B cell (primary cell): ENCODE results near the gene LYPD8. TPM values are rescaled to one million over a fixed set of nuclear protein-coding genes. Genes with fewer than 3 reads are reported as not detected.

Experiments
- ATAC-seq: fragments of 200-7000 bp; cut with Tn5 transposase; one replicate; pipeline ENCODE4 v1.10.0; 2021; ENCODE audit warnings: low read depth, mild to moderate bottlenecking, moderate number of reproducible peaks, moderate library complexity
- CTCF ChIA-PET: fragments of 350-600 bp; sonication (Branson Sonifier 250); formaldehyde crosslinking; loops from one replicate; lab custom pipeline; 2021; ENCODE audit warnings: antibody characterized with exemption, inconsistent platforms; lab: Charles Lee
- POLR2A ChIA-PET: fragments of 350-600 bp; sonication (Branson Sonifier 250); formaldehyde crosslinking; loops from one replicate; lab custom pipeline; 2021; ENCODE audit warnings: antibody characterized with exemption; lab: Charles Lee
- DNase-seq: peaks from one replicate; pipeline ENCODE4 v3.0.0; 2013
- H2AFZ ChIP-seq: 2 replicates; pipeline ENCODE4 v1.6.1; 2012; ENCODE audit warnings: mild to moderate bottlenecking, low read depth, low read length; ENCODE audit not compliant: insufficient read depth, poor library complexity, severe bottlenecking
- H3K27ac ChIP-seq, 2 donors: 1 replicate in 1 of 2; 2 replicates in 1 of 2; pipeline ENCODE4 v1.5.1; 2012 to 2013; ENCODE audit warnings: low read length in 2 of 2, mild to moderate bottlenecking in 2 of 2, moderate library complexity in 1 of 2
- H3K27me3 ChIP-seq, 4 experiments: fragments of 200-600 bp in 1 of 4; sonication (generic) in 1 of 4; replicated peaks in 1 of 4; 1 replicate in 2 of 4; 2 replicates in 2 of 4; pipeline versions ENCODE4 v1.6.1 to v1.7.0; 2013 to 2016; ENCODE audit warnings: low read length in 3 of 4, mild to moderate bottlenecking in 2 of 4, mixed read lengths in 1 of 4, moderate library complexity in 1 of 4; ENCODE audit not compliant: insufficient read depth in 4 of 4, control insufficient read depth in 3 of 4; ENCODE audit errors: control extremely low read depth in 1 of 4
- H3K36me3 ChIP-seq, 2 experiments: replicated peaks in 1 of 2; 1 replicate in 1 of 2; 2 replicates in 1 of 2; pipeline versions ENCODE4 v1.6.1 to v1.7.1; 2013; ENCODE audit warnings: low read length in 1 of 2; ENCODE audit not compliant: insufficient read depth in 2 of 2, control insufficient read depth in 1 of 2; ENCODE audit errors: control extremely low read depth in 1 of 2, extremely low read depth in 1 of 2
- H3K4me1 ChIP-seq, 2 donors: fragments of 200-600 bp in 1 of 2; sonication (generic) in 1 of 2; 1 replicate in 1 of 2; 2 replicates in 1 of 2; pipeline versions ENCODE4 v1.5.1 to v1.6.1; 2013 to 2017; ENCODE audit warnings: low read length in 2 of 2; ENCODE audit not compliant: control insufficient read depth in 2 of 2, insufficient read depth in 2 of 2
- H3K4me2 ChIP-seq: replicated peaks from 2 replicates; pipeline ENCODE3; 2012; ENCODE audit warnings: mild to moderate bottlenecking, low read depth, low read length; ENCODE audit not compliant: poor library complexity, severe bottlenecking
- H3K4me3 ChIP-seq, 5 experiments: fragments of 200-600 bp in 1 of 5; sonication (generic) in 1 of 5; 1 replicate in 3 of 5; 2 replicates in 2 of 5; pipeline versions ENCODE4 v1.5.1 to v1.7.0; 2011 to 2016; ENCODE audit warnings: low read length in 4 of 5, mild to moderate bottlenecking in 4 of 5, low read depth in 2 of 5, control low read depth in 1 of 5, moderate library complexity in 1 of 5; ENCODE audit not compliant: insufficient read depth in 1 of 5; ENCODE audit errors: control extremely low read depth in 1 of 5, extremely low read depth in 1 of 5
- H3K79me2 ChIP-seq: fragments of 200-600 bp; sonication (generic); one replicate; pipeline ENCODE4 v1.6.0; 2016; ENCODE audit warnings: low read length; ENCODE audit not compliant: control insufficient read depth, insufficient read depth
- H3K9ac ChIP-seq: fragments of 200-600 bp; sonication (generic); 2 replicates; pipeline ENCODE4 v1.6.1; 2017; ENCODE audit warnings: mild to moderate bottlenecking, low read length, moderate library complexity
- H3K9me3 ChIP-seq, 3 donors: one replicate each; pipeline versions ENCODE4 v1.6.1 to v1.7.1; 2013; ENCODE audit warnings: low read length in 2 of 3; ENCODE audit not compliant: control insufficient read depth in 2 of 3, insufficient read depth in 1 of 3; ENCODE audit errors: control extremely low read depth in 1 of 3
- H4K20me1 ChIP-seq: 2 replicates; pipeline ENCODE4 v1.6.0; 2012; ENCODE audit warnings: mild to moderate bottlenecking, low read length; ENCODE audit not compliant: insufficient read depth, control insufficient read depth, poor library complexity, severe bottlenecking
- H3K27ac Mint-ChIP-seq: one replicate; pipeline ENCODE4 v1.8.0; 2021; ENCODE audit warnings: mixed read lengths
- H3K27me3 Mint-ChIP-seq: one replicate; pipeline ENCODE4 v1.8.0; 2021; ENCODE audit warnings: mixed read lengths
- H3K4me1 Mint-ChIP-seq: one replicate; pipeline ENCODE4 v1.8.0; 2021; ENCODE audit warnings: mixed read lengths
- H3K4me3 Mint-ChIP-seq: one replicate; pipeline ENCODE4 v1.8.0; 2021; ENCODE audit warnings: mixed read lengths
- H3K9me3 Mint-ChIP-seq: one replicate; pipeline ENCODE4 v1.8.0; 2022; ENCODE audit warnings: mixed read lengths; ENCODE audit not compliant: insufficient read depth
- EZH2 ChIP-seq: IDR thresholded peaks from 2 replicates; pipeline ENCODE4 v1.6.1; 2012; ENCODE audit warnings: borderline replicate concordance, low read depth, mild to moderate bottlenecking, moderate library complexity, low read length; ENCODE audit not compliant: insufficient read depth, poor library complexity, severe bottlenecking
- WGBS: methylation state at CpG from one replicate; pipeline ENCODE4 v1.1.5; 2013; ENCODE audit warnings: missing lambda C conversion rate; ENCODE audit not compliant: insufficient coverage; 5-methylcytosine and 5-hydroxymethylcytosine counted together
- intact Hi-C: fragments of 100-400 bp; cut with micrococcal nuclease; formaldehyde crosslinking; loops from one replicate; pipeline ENCODE4 v1.10.0; 2022
- polyA plus RNA-seq: library from polyadenylated mRNA; depleted of rRNA; stranded (reverse); fragments of >200 nt; gene quantifications from 2 replicates; pipeline ENCODE4 v1.2.3, GENCODE V29; 2012
- total RNA-seq, 2 donors: library from RNA; stranded (reverse); fragments of 120-200 nt in 1 of 2; gene quantifications; 1 replicate in 1 of 2; 2 replicates in 1 of 2; pipeline versions ENCODE4 v1.2.3 to v1.2.4, GENCODE V29; 2013 to 2022
- TF ChIP-seq, protein P1 (sequence below): fragments of 200-600 bp; IDR thresholded peaks from one replicate; pipeline ENCODE4 v1.8.0; 2022; ENCODE audit warnings: antibody characterized with exemption, mild to moderate bottlenecking

The LYPD8 gene
- total and polyA plus RNA-seq, 2 donors (not counting 1 experiment from before 2014, with no cell fraction given) = 0.10 TPM; not detected in 1

GRCh38 chr1:248802454-248802853, 46.9 kb upstream of the LYPD8 start:
- Histone ChIP-seq H3K9me3 (peaks cover 3 to 55% (median 21%) of the 10 kb centered on the region in 3 donors), H3K4me3 (no peak overlapping the region), H3K36me3 (no peaks in the 10 kb centered on the region), H4K20me1 (no peaks in the 10 kb centered on the region), H3K27ac (peak overlapping the region in 1 of 2 donors; percentile 65), H2AFZ (no peak overlapping the region), H3K4me1 (peaks cover 57 to 62% of the 10 kb centered on the region in 2 donors), H3K27me3 (no peaks in the 10 kb centered on the region), H3K9ac (no peak overlapping the region), H3K4me2 (no peak overlapping the region), H3K79me2 (peaks cover 12% of the 10 kb centered on the region)
- Mint-ChIP-seq H3K4me3 (no peak overlapping the region), H3K9me3 (peaks cover 7% of the 10 kb centered on the region), H3K4me1 (peaks cover 56% of the 10 kb centered on the region), H3K27me3 (no peaks in the 10 kb centered on the region), H3K27ac (peak overlapping the region; percentile 15)
- no peak for TF ChIP-seq EZH2
- TF ChIP-seq, protein P1, sequence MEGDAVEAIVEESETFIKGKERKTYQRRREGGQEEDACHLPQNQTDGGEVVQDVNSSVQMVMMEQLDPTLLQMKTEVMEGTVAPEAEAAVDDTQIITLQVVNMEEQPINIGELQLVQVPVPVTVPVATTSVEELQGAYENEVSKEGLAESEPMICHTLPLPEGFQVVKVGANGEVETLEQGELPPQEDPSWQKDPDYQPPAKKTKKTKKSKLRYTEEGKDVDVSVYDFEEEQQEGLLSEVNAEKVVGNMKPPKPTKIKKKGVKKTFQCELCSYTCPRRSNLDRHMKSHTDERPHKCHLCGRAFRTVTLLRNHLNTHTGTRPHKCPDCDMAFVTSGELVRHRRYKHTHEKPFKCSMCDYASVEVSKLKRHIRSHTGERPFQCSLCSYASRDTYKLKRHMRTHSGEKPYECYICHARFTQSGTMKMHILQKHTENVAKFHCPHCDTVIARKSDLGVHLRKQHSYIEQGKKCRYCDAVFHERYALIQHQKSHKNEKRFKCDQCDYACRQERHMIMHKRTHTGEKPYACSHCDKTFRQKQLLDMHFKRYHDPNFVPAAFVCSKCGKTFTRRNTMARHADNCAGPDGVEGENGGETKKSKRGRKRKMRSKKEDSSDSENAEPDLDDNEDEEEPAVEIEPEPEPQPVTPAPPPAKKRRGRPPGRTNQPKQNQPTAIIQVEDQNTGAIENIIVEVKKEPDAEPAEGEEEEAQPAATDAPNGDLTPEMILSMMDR = no peak
- WGBS = 99% methylated on average over 6 of the region's 6 CpGs
- CTCF ChIA-PET = no interaction called here
- intact Hi-C loops = no loop called here
- DNase-seq (no peak), ATAC-seq (no peak)
- POLR2A ChIA-PET = no interaction called here

- peak overlapping the region in 1 of 5 experiments; percentile 18 for H3K4me3 ChIP-seq
- no peaks in the 10 kb centered on the region for H4K20me1 ChIP-seq
- H3K4me2 ChIP-seq = peak overlapping the region; percentile 47
- no peak overlapping the region for H2AFZ ChIP-seq
- TF ChIP-seq, protein P1 = no peak
- TF ChIP-seq EZH2 = no peak
- Mint-ChIP-seq H3K27me3 (no peaks in the 10 kb centered on the region), H3K27ac (peak overlapping the region; percentile 16), H3K9me3 (peaks cover 13% of the 10 kb centered on the region), H3K4me3 (peak overlapping the region; percentile 8), H3K4me1 (peaks cover 48% of the 10 kb centered on the region)
- peaks cover 12% of the 10 kb centered on the region for H3K79me2 ChIP-seq
- peak overlapping the region in 1 of 2 donors; percentile 45 for H3K27ac ChIP-seq
- intact Hi-C loops = no loop called here
- no CpG with 5 or more reads among the region's 3 CpGs for WGBS
- peaks cover 40 to 45% of the 10 kb centered on the region in 2 donors for H3K4me1 ChIP-seq
- peaks cover 7 to 54% (median 24%) of the 10 kb centered on the region in 3 donors for H3K9me3 ChIP-seq
- peak overlapping the region; percentile 30 for H3K9ac ChIP-seq
- ATAC-seq = no peak
- H3K36me3 ChIP-seq = no peaks in the 10 kb centered on the region
- ChIA-PET CTCF (interaction anchor here (0.7 to 2.3 kb wide), 3 partner anchors 22 to 179 kb away, joined by 3 to 9 read pairs (median 3); no protein-coding TSS in a partner anchor), POLR2A (no interaction called here)
- DNase-seq = no peak
- no peaks in the 10 kb centered on the region for H3K27me3 ChIP-seq
Observed at GRCh38 chr1:248800459-248800858, 44.9 kb upstream of the LYPD8 start.
